HEK293 (cell line): ENCODE data around the gene PFKM.

Experiments used
- CTCF ChIA-PET: fragments of 350-600 bp; formaldehyde crosslinking; extraction: SDS; loops from one replicate; lab custom pipeline; 2021; ENCODE audit warnings: antibody characterized with exemption; lab: Yijun Ruan, JAX
- POLR2A ChIA-PET: fragments of 300-600 bp; formaldehyde crosslinking; extraction: SDS; loops from one replicate; lab custom pipeline; 2020; ENCODE audit warnings: antibody characterized with exemption, inconsistent platforms; lab: Yijun Ruan, JAX
- H3K27ac ChIP-seq: fragments of 200-500 bp; sonication (Bioruptor generic); 2 replicates; pipeline ENCODE4 v1.5.1; 2014; ENCODE audit warnings: low read depth, low read length, control low read depth, inconsistent platforms; ENCODE audit errors: extremely low read depth
- H3K36me3 ChIP-seq, 2 experiments: fragments of 200-500 bp in 1 of 2; sonication (Bioruptor generic) in 1 of 2; 1 replicate in 1 of 2; 2 replicates in 1 of 2; pipeline ENCODE4 v1.5.1; 2014 to 2017; ENCODE audit warnings: inconsistent platforms in 2 of 2, low read length in 2 of 2; ENCODE audit not compliant: control insufficient read depth in 2 of 2, insufficient read depth in 1 of 2
- H3K4me1 ChIP-seq: fragments of 200-500 bp; sonication (Bioruptor generic); 2 replicates; pipeline ENCODE4 v1.5.1; 2014; ENCODE audit warnings: mild to moderate bottlenecking, low read length, inconsistent platforms; ENCODE audit not compliant: control insufficient read depth, insufficient read depth
- H3K4me3 ChIP-seq: 2 replicates; pipeline ENCODE4 v1.5.1; 2011; ENCODE audit warnings: low read depth, mild to moderate bottlenecking, control low read depth, low read length, moderate library complexity
- H3K9me3 ChIP-seq: fragments of 200-500 bp; sonication (Bioruptor generic); 2 replicates; pipeline ENCODE4 v1.5.1; 2014; ENCODE audit warnings: low read depth, low read length, inconsistent platforms; ENCODE audit not compliant: control insufficient read depth, insufficient read depth
- KLF1 ChIP-seq: fragments of 450-650 bp; formaldehyde crosslinking; IDR thresholded peaks from 2 replicates; pipeline ENCODE4 v1.5.1; 2016; ENCODE audit warnings: missing biosample characterization, missing genetic modification characterization
- PRDM1 ChIP-seq: fragments of 450-650 bp; formaldehyde crosslinking; IDR thresholded peaks from 2 replicates; pipeline ENCODE4; 2016; ENCODE audit warnings: missing biosample characterization, missing genetic modification characterization
- RBAK ChIP-seq: fragments of 450-650 bp; formaldehyde crosslinking; IDR thresholded peaks from 2 replicates; pipeline ENCODE4 v1.5.1; 2016; ENCODE audit warnings: missing biosample characterization, missing genetic modification characterization
- ZBTB17 ChIP-seq: fragments of 450-650 bp; formaldehyde crosslinking; IDR thresholded peaks from 2 replicates; pipeline ENCODE4 v1.5.1; 2016; ENCODE audit warnings: missing biosample characterization, missing genetic modification characterization
- ZBTB7A ChIP-seq: fragments of 450-650 bp; formaldehyde crosslinking; IDR thresholded peaks from 2 replicates; pipeline ENCODE4 v1.5.1; 2016; ENCODE audit warnings: low read depth, missing biosample characterization, missing genetic modification characterization
- ZNF10 ChIP-seq: fragments of 450-650 bp; formaldehyde crosslinking; IDR thresholded peaks from 2 replicates; pipeline ENCODE4 v1.5.1; 2017; ENCODE audit warnings: missing biosample characterization, missing genetic modification characterization
- ZNF174 ChIP-seq: fragments of 450-650 bp; formaldehyde crosslinking; IDR thresholded peaks from 2 replicates; pipeline ENCODE4 v1.5.0; 2017; ENCODE audit warnings: missing biosample characterization, mild to moderate bottlenecking, missing genetic modification characterization
- ZNF292 ChIP-seq: fragments of 450-650 bp; formaldehyde crosslinking; IDR thresholded peaks from 2 replicates; pipeline ENCODE4 v1.5.1; 2016; ENCODE audit warnings: low read depth, missing biosample characterization, missing genetic modification characterization, borderline replicate concordance
- ZNF529 ChIP-seq: fragments of 450-650 bp; formaldehyde crosslinking; IDR thresholded peaks from 2 replicates; pipeline ENCODE4 v1.5.1; 2017; ENCODE audit warnings: missing genetic modification characterization, missing biosample characterization; ENCODE audit not compliant: insufficient replicate concordance
- ZNF530 ChIP-seq: fragments of 450-650 bp; formaldehyde crosslinking; IDR thresholded peaks from 2 replicates; pipeline ENCODE4 v1.5.1; 2016; ENCODE audit warnings: low read depth, missing biosample characterization, missing genetic modification characterization
- ZNF560 ChIP-seq: fragments of 450-650 bp; formaldehyde crosslinking; IDR thresholded peaks from 2 replicates; pipeline ENCODE4 v1.5.1; 2017; ENCODE audit warnings: missing biosample characterization, missing genetic modification characterization, borderline replicate concordance
- ZNF600 ChIP-seq: fragments of 450-650 bp; formaldehyde crosslinking; IDR thresholded peaks from 2 replicates; pipeline ENCODE4 v1.5.1; 2016; ENCODE audit warnings: missing biosample characterization, missing genetic modification characterization
- ZNF624 ChIP-seq: fragments of 450-650 bp; formaldehyde crosslinking; IDR thresholded peaks from 2 replicates; pipeline ENCODE4 v1.5.1; 2017; ENCODE audit warnings: missing biosample characterization, missing genetic modification characterization
- ZNF76 ChIP-seq: fragments of 450-650 bp; formaldehyde crosslinking; IDR thresholded peaks from 2 replicates; pipeline ENCODE4; 2016; ENCODE audit warnings: low read depth, missing biosample characterization, missing genetic modification characterization, borderline replicate concordance
- ZNF792 ChIP-seq: fragments of 450-650 bp; formaldehyde crosslinking; IDR thresholded peaks from 2 replicates; pipeline ENCODE4 v1.5.1; 2016; ENCODE audit warnings: missing biosample characterization, missing genetic modification characterization
- ZXDB ChIP-seq: fragments of 450-650 bp; formaldehyde crosslinking; IDR thresholded peaks from 2 replicates; pipeline ENCODE4 v1.5.1; 2016; ENCODE audit warnings: missing biosample characterization, missing genetic modification characterization
- TF ChIP-seq, protein P1 (sequence below): fragments of 450-650 bp; IDR thresholded peaks from 2 replicates; pipeline ENCODE4 v1.5.1; 2018; ENCODE audit warnings: missing biosample characterization, missing genetic modification characterization
- TF ChIP-seq, protein P2 (sequence below): fragments of 450-650 bp; formaldehyde crosslinking; IDR thresholded peaks from 2 replicates; pipeline ENCODE4 v1.5.1; 2016; ENCODE audit warnings: missing biosample characterization, missing genetic modification characterization
- TF ChIP-seq, protein P3 (sequence below): fragments of 450-650 bp; formaldehyde crosslinking; IDR thresholded peaks from 2 replicates; pipeline ENCODE4 v1.5.1; 2016; ENCODE audit warnings: missing biosample characterization, missing genetic modification characterization
- TF ChIP-seq, protein P4 (sequence below): fragments of 450-650 bp; formaldehyde crosslinking; IDR thresholded peaks from 2 replicates; pipeline ENCODE4 v1.5.1; 2016; ENCODE audit warnings: missing biosample characterization, missing genetic modification characterization, borderline replicate concordance

The PFKM gene

DNA sequence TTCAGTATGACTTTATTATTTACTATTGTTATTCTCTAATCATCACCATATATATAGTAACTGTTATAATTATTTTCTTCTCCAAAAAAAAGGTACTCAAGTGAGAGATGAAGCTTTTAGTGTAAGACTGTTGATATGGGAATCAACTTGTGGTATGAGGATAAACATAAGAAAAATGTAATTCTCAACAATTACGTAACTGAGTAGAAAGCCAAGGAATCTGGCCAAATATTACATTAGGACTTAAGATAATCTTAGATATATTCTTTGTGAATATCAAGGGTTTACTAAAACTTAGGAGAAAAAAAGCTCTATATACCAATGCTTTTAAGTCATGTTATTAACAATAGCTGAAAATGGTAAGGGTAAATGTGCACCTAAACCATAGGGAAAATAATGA is 26.6 kb upstream of the PFKM start:
- no peak overlapping the region for H3K4me3 ChIP-seq
- CTCF ChIA-PET: interaction anchor here (0.7 to 1.1 kb wide), 2 partner anchors 69 to 73 kb away, joined by 3 read pairs; no protein-coding TSS in a partner anchor
- no peaks in the 10 kb centered on the region for H3K9me3 ChIP-seq
- TF ChIP-seq RBAK (no peak), ZNF292 (tag by site-specific recombination) (no peak), ZBTB7A (tag by site-specific recombination) (no peak), ZNF792 (tag by site-specific recombination) (no peak), ZXDB (tag by site-specific recombination) (no peak), ZBTB17 (no peak), ZNF529 (no peak), ZNF530 (tag by site-specific recombination) (no peak), ZNF174 (tag by site-specific recombination) (no peak), ZNF10 (no peak), ZNF600 (tag by site-specific recombination) (no peak), ZNF560 (tag by site-specific recombination) (no peak), ZNF624 (tag by site-specific recombination) (no peak), KLF1 (tag by site-specific recombination) (no peak)
- TF ChIP-seq, protein P1, sequence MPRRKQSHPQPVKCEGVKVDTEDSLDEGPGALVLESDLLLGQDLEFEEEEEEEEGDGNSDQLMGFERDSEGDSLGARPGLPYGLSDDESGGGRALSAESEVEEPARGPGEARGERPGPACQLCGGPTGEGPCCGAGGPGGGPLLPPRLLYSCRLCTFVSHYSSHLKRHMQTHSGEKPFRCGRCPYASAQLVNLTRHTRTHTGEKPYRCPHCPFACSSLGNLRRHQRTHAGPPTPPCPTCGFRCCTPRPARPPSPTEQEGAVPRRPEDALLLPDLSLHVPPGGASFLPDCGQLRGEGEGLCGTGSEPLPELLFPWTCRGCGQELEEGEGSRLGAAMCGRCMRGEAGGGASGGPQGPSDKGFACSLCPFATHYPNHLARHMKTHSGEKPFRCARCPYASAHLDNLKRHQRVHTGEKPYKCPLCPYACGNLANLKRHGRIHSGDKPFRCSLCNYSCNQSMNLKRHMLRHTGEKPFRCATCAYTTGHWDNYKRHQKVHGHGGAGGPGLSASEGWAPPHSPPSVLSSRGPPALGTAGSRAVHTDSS: no peak
- TF ChIP-seq, protein P2, sequence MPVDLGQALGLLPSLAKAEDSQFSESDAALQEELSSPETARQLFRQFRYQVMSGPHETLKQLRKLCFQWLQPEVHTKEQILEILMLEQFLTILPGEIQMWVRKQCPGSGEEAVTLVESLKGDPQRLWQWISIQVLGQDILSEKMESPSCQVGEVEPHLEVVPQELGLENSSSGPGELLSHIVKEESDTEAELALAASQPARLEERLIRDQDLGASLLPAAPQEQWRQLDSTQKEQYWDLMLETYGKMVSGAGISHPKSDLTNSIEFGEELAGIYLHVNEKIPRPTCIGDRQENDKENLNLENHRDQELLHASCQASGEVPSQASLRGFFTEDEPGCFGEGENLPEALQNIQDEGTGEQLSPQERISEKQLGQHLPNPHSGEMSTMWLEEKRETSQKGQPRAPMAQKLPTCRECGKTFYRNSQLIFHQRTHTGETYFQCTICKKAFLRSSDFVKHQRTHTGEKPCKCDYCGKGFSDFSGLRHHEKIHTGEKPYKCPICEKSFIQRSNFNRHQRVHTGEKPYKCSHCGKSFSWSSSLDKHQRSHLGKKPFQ (tag by site-specific recombination): no peak
- TF ChIP-seq, protein P3, sequence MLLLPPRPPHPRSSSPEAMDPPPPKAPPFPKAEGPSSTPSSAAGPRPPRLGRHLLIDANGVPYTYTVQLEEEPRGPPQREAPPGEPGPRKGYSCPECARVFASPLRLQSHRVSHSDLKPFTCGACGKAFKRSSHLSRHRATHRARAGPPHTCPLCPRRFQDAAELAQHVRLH (tag by site-specific recombination): no peak
- TF ChIP-seq, protein P4, sequence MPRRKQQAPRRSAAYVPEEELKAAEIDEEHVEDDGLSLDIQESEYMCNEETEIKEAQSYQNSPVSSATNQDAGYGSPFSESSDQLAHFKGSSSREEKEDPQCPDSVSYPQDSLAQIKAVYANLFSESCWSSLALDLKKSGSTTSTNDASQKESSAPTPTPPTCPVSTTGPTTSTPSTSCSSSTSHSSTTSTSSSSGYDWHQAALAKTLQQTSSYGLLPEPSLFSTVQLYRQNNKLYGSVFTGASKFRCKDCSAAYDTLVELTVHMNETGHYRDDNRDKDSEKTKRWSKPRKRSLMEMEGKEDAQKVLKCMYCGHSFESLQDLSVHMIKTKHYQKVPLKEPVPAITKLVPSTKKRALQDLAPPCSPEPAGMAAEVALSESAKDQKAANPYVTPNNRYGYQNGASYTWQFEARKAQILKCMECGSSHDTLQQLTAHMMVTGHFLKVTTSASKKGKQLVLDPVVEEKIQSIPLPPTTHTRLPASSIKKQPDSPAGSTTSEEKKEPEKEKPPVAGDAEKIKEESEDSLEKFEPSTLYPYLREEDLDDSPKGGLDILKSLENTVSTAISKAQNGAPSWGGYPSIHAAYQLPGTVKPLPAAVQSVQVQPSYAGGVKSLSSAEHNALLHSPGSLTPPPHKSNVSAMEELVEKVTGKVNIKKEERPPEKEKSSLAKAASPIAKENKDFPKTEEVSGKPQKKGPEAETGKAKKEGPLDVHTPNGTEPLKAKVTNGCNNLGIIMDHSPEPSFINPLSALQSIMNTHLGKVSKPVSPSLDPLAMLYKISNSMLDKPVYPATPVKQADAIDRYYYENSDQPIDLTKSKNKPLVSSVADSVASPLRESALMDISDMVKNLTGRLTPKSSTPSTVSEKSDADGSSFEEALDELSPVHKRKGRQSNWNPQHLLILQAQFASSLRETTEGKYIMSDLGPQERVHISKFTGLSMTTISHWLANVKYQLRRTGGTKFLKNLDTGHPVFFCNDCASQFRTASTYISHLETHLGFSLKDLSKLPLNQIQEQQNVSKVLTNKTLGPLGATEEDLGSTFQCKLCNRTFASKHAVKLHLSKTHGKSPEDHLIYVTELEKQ (tag by site-specific recombination): no peak
- POLR2A ChIA-PET: interaction anchor here (0.6 kb wide), 1 partner anchor 8 kb away, joined by 4 read pairs; no protein-coding TSS in a partner anchor
- H3K36me3 ChIP-seq: peaks cover 65 to 81% of the 10 kb centered on the region in 2 experiments
- H3K4me1 ChIP-seq: no peaks in the 10 kb centered on the region
- H3K27ac ChIP-seq: no peak overlapping the region

DNA sequence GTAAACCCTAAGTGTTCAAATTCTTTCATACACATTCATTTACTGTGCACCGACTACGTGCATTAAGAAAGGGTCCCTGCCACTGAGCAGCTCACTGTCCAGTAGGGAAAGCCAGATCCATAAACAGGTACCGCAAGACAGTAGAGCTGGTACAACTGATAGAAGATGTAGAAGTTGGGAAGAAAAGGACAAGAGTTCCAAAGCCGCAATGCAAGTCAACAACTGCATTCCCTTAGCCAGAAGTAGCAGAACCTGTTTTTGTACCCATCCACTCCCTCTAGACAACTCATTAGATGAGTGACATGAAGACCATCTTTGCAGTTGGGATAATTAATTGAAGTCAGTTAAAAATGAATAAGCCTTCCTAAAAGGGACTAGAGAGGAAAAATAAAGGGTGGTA is 14.6 kb upstream of the PFKM start:
- no peaks in the 10 kb centered on the region for H3K9me3 ChIP-seq
- H3K4me1 ChIP-seq: no peaks in the 10 kb centered on the region
- H3K27ac ChIP-seq: no peak overlapping the region
- TF ChIP-seq ZNF600 (tag by site-specific recombination): 0 out of 2 replicates have a peak, but pooled peaks have one; percentile 50
- 0 out of 2 replicates have a peak, but pooled peaks have one; percentile 43 for TF ChIP-seq PRDM1 (tag by site-specific recombination)
- no peak for TF ChIP-seq ZNF76 (tag by site-specific recombination)
- peak overlapping the region; percentile 99 for H3K4me3 ChIP-seq
- ChIA-PET CTCF (no interaction called here), POLR2A (interaction anchor here (0.6 to 2.9 kb wide), 2 partner anchors 15 to 77 kb away, joined by 3 to 24 read pairs; partner anchors contain the start of gene PFKM)
- peaks cover 0 to under 1% of the 10 kb centered on the region in 2 experiments; a peak in 2 of 3 replicates for H3K36me3 ChIP-seq
